ENCODE results near the gene ZNF182. TPM values are rescaled to one million over a fixed set of nuclear protein-coding genes. Genes with fewer than 3 reads are reported as not detected.
"Not testable (repeated sequence)": the region's sequence is repeated elsewhere in the genome, so short reads cannot be mapped to it uniquely, and the experiment has no call there.

The ZNF182 gene
- total RNA-seq, 1 donor from 2014 or later = 6.0 TPM

- intact Hi-C loops (cut with micrococcal nuclease) = no loop called here
- Mint-ChIP-seq H3K36me3 (ENCODE audit: low read depth) (no peaks in the 10 kb centered on the region), H3K27me3 (ENCODE audit: low read depth) (no peaks in the 10 kb centered on the region), H3K9me3 (peaks cover 7% of the 10 kb centered on the region), H3K4me1 (ENCODE audit: low read depth) (peaks cover 5% of the 10 kb centered on the region), H3K27ac (peak overlapping the region; percentile 42), H3K4me3 (ENCODE audit: low read depth) (peak overlapping the region; percentile 70)
- no peak for DNase-seq (ENCODE audit: low spot score)
Observed at GRCh38 chrX:47936224-47936939, 67.4 kb downstream of the ZNF182 start.

GRCh38 chrX:47933946-47934345, 69.8 kb downstream of the ZNF182 start:
- intact Hi-C loops (cut with micrococcal nuclease) = no loop called here
- no peak overlapping the region for H3K4me3 Mint-ChIP-seq (ENCODE audit: low read depth)

GRCh38 chrX:47931970-47932369, 71.8 kb downstream of the ZNF182 start:
- H3K9me3 Mint-ChIP-seq; H3K36me3 Mint-ChIP-seq (ENCODE audit: low read depth); intact Hi-C loops (cut with micrococcal nuclease); H3K27me3 Mint-ChIP-seq (ENCODE audit: low read depth); H3K4me3 Mint-ChIP-seq (ENCODE audit: low read depth); H3K27ac Mint-ChIP-seq; DNase-seq (ENCODE audit: low spot score); H3K4me1 Mint-ChIP-seq (ENCODE audit: low read depth): not testable (repeated sequence)

More at GRCh38 chrX:47933946-47934345, 69.8 kb downstream of the ZNF182 start:
- Mint-ChIP-seq H3K27me3 (ENCODE audit: low read depth) (no peaks in the 10 kb centered on the region), H3K36me3 (ENCODE audit: low read depth) (no peaks in the 10 kb centered on the region), H3K9me3 (peaks cover 7% of the 10 kb centered on the region), H3K4me1 (ENCODE audit: low read depth) (peaks cover 5% of the 10 kb centered on the region), H3K27ac (no peak overlapping the region)
- no peak for DNase-seq (ENCODE audit: low spot score)

GRCh38 chrX:47927212-47927611, 76.6 kb downstream of the ZNF182 start:
- no peak for DNase-seq (ENCODE audit: low spot score)
- Mint-ChIP-seq H3K4me3 (ENCODE audit: low read depth) (no peak overlapping the region), H3K9me3 (peaks cover 3% of the 10 kb centered on the region), H3K27me3 (ENCODE audit: low read depth) (no peaks in the 10 kb centered on the region), H3K4me1 (ENCODE audit: low read depth) (no peaks in the 10 kb centered on the region), H3K36me3 (ENCODE audit: low read depth) (no peaks in the 10 kb centered on the region), H3K27ac (no peak overlapping the region)
- intact Hi-C loops (cut with micrococcal nuclease) = no loop called here

Other genes starting within 250 kb of the ZNF182 start
- gene ZNF81, start 167.1 kb downstream of the ZNF182 start, total RNA-seq = 6.1 and 8.1 TPM in 2 replicates
- not detected in 2 replicates for gene SPACA5, start 3.0 kb upstream of the ZNF182 start, total RNA-seq
- 0.25 and 0.55 TPM in 2 replicates for gene ZNF630, start 67.7 kb upstream of the ZNF182 start, total RNA-seq
- gene SPACA5B, start 126.6 kb upstream of the ZNF182 start, total RNA-seq = not detected in 2 replicates
- gene SSX5, start 192.8 kb upstream of the ZNF182 start, total RNA-seq = not detected in 2 replicates

Data from activated T-helper 2 cell treated with anti-CD3 and anti-CD28 coated beads, Interferon-gamma antibody, Interleukin-2, Interleukin-4, amounts not matched to agents 10 μg/mL and 5 μg/mL and 100 μg/mL, durations not matched to agents 14 hours and 24 hours and 36 hours (primary cell).